Ovary (tissue), 3 donors: ENCODE measurements around the gene FREM2.

Experiments used
- CTCF ChIP-seq, 3 donors: fragments of 450-650 bp in 2 of 3; fragments of 200-600 bp in 1 of 3; IDR thresholded peaks; one replicate each; pipeline versions ENCODE4 v1.5.1 to v1.8.0; 2016 to 2022; ENCODE audit warnings: antibody characterized with exemption in 3 of 3, mild to moderate bottlenecking in 1 of 3
- EP300 ChIP-seq: sonication (generic); formaldehyde crosslinking; IDR thresholded peaks from one replicate; pipeline ENCODE4 v1.6.1; 2017; ENCODE audit warnings: antibody characterized with exemption
- POLR2A ChIP-seq: fragments of 450-650 bp; IDR thresholded peaks from one replicate; pipeline ENCODE4 v1.6.1; 2017; ENCODE audit warnings: antibody characterized with exemption, mild to moderate bottlenecking, moderate library complexity
- donor health status: DM: no; HTN: no; CAD: no.

DNA sequence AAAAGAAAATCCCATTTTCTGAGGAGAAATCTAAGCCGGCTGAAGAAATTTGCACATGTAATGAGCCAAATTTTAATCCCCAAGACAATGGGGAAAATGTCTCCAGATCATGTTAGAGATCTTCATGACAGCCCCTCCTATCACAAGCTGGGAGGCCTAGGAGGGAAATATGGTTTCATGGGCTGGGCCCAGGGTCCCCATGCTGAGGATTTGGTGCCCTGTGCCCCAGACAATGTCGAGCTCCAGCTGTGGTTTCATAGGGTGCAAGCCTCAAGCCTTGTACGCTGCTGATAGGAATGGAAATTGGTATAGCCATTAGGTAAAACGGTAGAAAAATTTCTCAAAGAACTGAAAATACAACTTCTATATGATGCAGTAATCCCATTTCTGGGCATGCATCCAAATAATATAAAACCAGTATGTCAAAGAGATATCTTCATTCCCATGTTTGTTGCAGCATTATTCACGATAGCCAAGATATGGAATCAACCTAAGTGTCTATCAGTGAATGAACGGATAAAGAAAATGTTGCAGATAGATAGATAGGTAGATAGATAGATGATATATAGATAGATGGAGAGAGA is 19.3 kb upstream of the FREM2 start:
- TF ChIP-seq CTCF (IDR thresholded peaks at IDR 0.05) (no peak), EP300 (no peak), POLR2A (no peak)
